HEK293 (cell line): ENCODE measurements around the gene KTN1.

ENCODE experiments used
- CTCF ChIA-PET: fragments of 350-600 bp; formaldehyde crosslinking; extraction: SDS; loops from one replicate; lab custom pipeline; 2021; ENCODE audit warnings: antibody characterized with exemption; lab: Yijun Ruan, JAX
- POLR2A ChIA-PET: fragments of 300-600 bp; formaldehyde crosslinking; extraction: SDS; loops from one replicate; lab custom pipeline; 2020; ENCODE audit warnings: antibody characterized with exemption, inconsistent platforms; lab: Yijun Ruan, JAX
- H3K27ac ChIP-seq: fragments of 200-500 bp; sonication (Bioruptor generic); 2 replicates; pipeline ENCODE4 v1.5.1; 2014; ENCODE audit warnings: low read depth, low read length, control low read depth, inconsistent platforms; ENCODE audit errors: extremely low read depth
- H3K36me3 ChIP-seq, 2 experiments: fragments of 200-500 bp in 1 of 2; sonication (Bioruptor generic) in 1 of 2; 1 replicate in 1 of 2; 2 replicates in 1 of 2; pipeline ENCODE4 v1.5.1; 2014 to 2017; ENCODE audit warnings: inconsistent platforms in 2 of 2, low read length in 2 of 2; ENCODE audit not compliant: control insufficient read depth in 2 of 2, insufficient read depth in 1 of 2
- H3K4me1 ChIP-seq: fragments of 200-500 bp; sonication (Bioruptor generic); 2 replicates; pipeline ENCODE4 v1.5.1; 2014; ENCODE audit warnings: mild to moderate bottlenecking, low read length, inconsistent platforms; ENCODE audit not compliant: control insufficient read depth, insufficient read depth
- H3K4me3 ChIP-seq: 2 replicates; pipeline ENCODE4 v1.5.1; 2011; ENCODE audit warnings: low read depth, mild to moderate bottlenecking, control low read depth, low read length, moderate library complexity
- H3K9me3 ChIP-seq: fragments of 200-500 bp; sonication (Bioruptor generic); 2 replicates; pipeline ENCODE4 v1.5.1; 2014; ENCODE audit warnings: low read depth, low read length, inconsistent platforms; ENCODE audit not compliant: control insufficient read depth, insufficient read depth
- HOXD13 ChIP-seq: sonication (generic); formaldehyde crosslinking; IDR thresholded peaks from 2 replicates; pipeline ENCODE4 v1.8.0; 2022; ENCODE audit warnings: missing genetic modification reagents, borderline replicate concordance
- OSR2 ChIP-seq: fragments of 450-650 bp; formaldehyde crosslinking; IDR thresholded peaks from 2 replicates; pipeline ENCODE4 v1.5.1; 2016; ENCODE audit warnings: missing biosample characterization, missing genetic modification characterization
- YY1 ChIP-seq: fragments of 450-650 bp; formaldehyde crosslinking; IDR thresholded peaks from 2 replicates; pipeline ENCODE4 v1.5.1; 2018; ENCODE audit warnings: missing biosample characterization, missing genetic modification characterization
- ZNF133 ChIP-seq: fragments of 450-650 bp; formaldehyde crosslinking; IDR thresholded peaks from 2 replicates; pipeline ENCODE4 v1.5.1; 2016; ENCODE audit warnings: missing biosample characterization, missing genetic modification characterization
- ZNF175 ChIP-seq: fragments of 450-650 bp; formaldehyde crosslinking; IDR thresholded peaks from 2 replicates; pipeline ENCODE4 v1.5.1; 2016; ENCODE audit warnings: missing biosample characterization, missing genetic modification characterization
- ZNF501 ChIP-seq: fragments of 450-650 bp; formaldehyde crosslinking; IDR thresholded peaks from 2 replicates; pipeline ENCODE4 v1.5.1; 2016; ENCODE audit warnings: missing biosample characterization, missing genetic modification characterization
- ZNF530 ChIP-seq: fragments of 450-650 bp; formaldehyde crosslinking; IDR thresholded peaks from 2 replicates; pipeline ENCODE4 v1.5.1; 2016; ENCODE audit warnings: low read depth, missing biosample characterization, missing genetic modification characterization
- ZNF571 ChIP-seq: fragments of 450-650 bp; formaldehyde crosslinking; IDR thresholded peaks from 2 replicates; pipeline ENCODE4 v1.5.0; 2017; ENCODE audit warnings: missing biosample characterization, missing genetic modification characterization
- ZNF747 ChIP-seq: fragments of 450-650 bp; formaldehyde crosslinking; IDR thresholded peaks from 2 replicates; pipeline ENCODE4 v1.5.1; 2016; ENCODE audit warnings: missing biosample characterization, missing genetic modification characterization
- TF ChIP-seq, protein P1 (sequence below): fragments of 450-650 bp; formaldehyde crosslinking; IDR thresholded peaks from 2 replicates; pipeline ENCODE4 v1.5.1; 2016; ENCODE audit warnings: missing biosample characterization, missing genetic modification characterization
- TF ChIP-seq, protein P2 (sequence below): fragments of 450-650 bp; formaldehyde crosslinking; IDR thresholded peaks from 2 replicates; pipeline ENCODE4 v1.5.1; 2016; ENCODE audit warnings: missing biosample characterization, missing genetic modification characterization
- TF ChIP-seq, protein P3 (sequence below): fragments of 450-650 bp; formaldehyde crosslinking; IDR thresholded peaks from 2 replicates; pipeline ENCODE4 v1.5.1; 2017; ENCODE audit warnings: missing biosample characterization, missing genetic modification characterization
- TF ChIP-seq, protein P4 (sequence below): fragments of 450-650 bp; formaldehyde crosslinking; IDR thresholded peaks from 2 replicates; pipeline ENCODE4 v1.5.1; 2016; ENCODE audit warnings: missing biosample characterization, missing genetic modification characterization
- TF ChIP-seq, protein P5 (sequence below): fragments of 450-650 bp; formaldehyde crosslinking; IDR thresholded peaks from 2 replicates; pipeline ENCODE4 v1.5.0; 2017; ENCODE audit warnings: missing biosample characterization, missing genetic modification characterization, borderline replicate concordance

Gene KTN1

DNA sequence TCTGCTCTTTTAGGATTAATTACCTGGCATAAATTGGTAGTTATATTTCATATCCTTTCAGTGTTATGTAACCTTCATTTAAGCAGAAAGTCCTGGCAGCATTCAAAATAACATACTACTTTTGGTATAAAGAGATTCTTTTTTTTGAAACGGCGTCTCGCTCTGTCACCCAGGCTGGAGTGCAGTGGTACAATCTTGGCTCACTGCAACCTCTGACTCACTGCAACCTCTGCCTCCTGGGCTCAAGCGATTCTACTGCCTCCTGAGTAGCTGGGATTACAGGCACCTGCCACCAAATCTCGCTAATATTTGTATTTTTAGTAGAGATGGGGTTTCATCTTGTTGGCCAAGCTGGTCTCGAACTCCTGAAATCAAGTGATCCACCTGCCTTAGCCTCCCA is 9.2 kb downstream of the KTN1 start:
- Histone ChIP-seq H3K9me3 (no peaks in the 10 kb centered on the region), H3K4me1 (peaks cover 61% of the 10 kb centered on the region), H3K36me3 (no peaks in the 10 kb centered on the region), H3K27ac (no peak overlapping the region), H3K4me3 (no peak overlapping the region)
- ChIA-PET POLR2A (no interaction called here), CTCF (interaction anchor here (1.1 kb wide), 2 partner anchors 9 to 143 kb away, joined by 3 to 4 read pairs; no protein-coding TSS in a partner anchor)
- TF ChIP-seq, protein P1, sequence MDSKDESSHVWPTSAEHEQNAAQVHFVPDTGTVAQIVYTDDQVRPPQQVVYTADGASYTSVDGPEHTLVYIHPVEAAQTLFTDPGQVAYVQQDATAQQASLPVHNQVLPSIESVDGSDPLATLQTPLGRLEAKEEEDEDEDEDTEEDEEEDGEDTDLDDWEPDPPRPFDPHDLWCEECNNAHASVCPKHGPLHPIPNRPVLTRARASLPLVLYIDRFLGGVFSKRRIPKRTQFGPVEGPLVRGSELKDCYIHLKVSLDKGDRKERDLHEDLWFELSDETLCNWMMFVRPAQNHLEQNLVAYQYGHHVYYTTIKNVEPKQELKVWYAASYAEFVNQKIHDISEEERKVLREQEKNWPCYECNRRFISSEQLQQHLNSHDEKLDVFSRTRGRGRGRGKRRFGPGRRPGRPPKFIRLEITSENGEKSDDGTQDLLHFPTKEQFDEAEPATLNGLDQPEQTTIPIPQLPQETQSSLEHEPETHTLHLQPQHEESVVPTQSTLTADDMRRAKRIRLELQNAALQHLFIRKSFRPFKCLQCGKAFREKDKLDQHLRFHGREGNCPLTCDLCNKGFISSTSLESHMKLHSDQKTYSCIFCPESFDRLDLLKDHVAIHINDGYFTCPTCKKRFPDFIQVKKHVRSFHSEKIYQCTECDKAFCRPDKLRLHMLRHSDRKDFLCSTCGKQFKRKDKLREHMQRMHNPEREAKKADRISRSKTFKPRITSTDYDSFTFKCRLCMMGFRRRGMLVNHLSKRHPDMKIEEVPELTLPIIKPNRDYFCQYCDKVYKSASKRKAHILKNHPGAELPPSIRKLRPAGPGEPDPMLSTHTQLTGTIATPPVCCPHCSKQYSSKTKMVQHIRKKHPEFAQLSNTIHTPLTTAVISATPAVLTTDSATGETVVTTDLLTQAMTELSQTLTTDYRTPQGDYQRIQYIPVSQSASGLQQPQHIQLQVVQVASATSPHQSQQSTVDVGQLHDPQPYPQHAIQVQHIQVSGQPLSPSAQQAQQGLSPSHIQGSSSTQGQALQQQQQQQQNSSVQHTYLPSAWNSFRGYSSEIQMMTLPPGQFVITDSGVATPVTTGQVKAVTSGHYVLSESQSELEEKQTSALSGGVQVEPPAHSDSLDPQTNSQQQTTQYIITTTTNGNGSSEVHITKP (tag by site-specific recombination), result peak; percentile 77
- TF ChIP-seq OSR2 (tag by site-specific recombination) (peak; percentile 56), ZNF501 (tag by site-specific recombination) (no peak)

DNA sequence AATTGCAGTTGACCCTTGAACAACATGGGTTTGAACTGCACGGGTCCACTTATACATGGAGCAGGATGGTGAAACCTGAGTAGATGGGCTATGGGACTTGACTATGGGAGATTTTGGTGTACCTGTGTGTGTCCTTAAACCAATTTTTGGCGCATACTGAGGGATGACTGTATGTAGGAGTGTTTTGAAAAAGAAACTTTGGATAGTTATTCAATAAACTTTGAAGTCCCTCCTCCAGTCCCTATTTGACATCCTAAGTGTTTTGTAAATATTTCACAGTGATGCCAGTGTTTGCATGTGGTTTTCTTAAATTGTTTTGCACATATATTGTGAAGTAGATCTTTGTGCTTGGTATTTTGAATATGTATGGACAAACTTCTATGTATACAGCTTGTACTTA is 12.4 kb downstream of the KTN1 start:
- TF ChIP-seq, protein P2, sequence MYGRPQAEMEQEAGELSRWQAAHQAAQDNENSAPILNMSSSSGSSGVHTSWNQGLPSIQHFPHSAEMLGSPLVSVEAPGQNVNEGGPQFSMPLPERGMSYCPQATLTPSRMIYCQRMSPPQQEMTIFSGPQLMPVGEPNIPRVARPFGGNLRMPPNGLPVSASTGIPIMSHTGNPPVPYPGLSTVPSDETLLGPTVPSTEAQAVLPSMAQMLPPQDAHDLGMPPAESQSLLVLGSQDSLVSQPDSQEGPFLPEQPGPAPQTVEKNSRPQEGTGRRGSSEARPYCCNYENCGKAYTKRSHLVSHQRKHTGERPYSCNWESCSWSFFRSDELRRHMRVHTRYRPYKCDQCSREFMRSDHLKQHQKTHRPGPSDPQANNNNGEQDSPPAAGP (tag by site-specific recombination), result no peak
- TF ChIP-seq ZNF133 (tag by site-specific recombination), result peak; percentile 88
- CTCF ChIA-PET, result no interaction called here
- POLR2A ChIA-PET, result no interaction called here
- peaks cover 38% of the 10 kb centered on the region for H3K4me1 ChIP-seq
- H3K36me3 ChIP-seq, result no peaks in the 10 kb centered on the region
- H3K27ac ChIP-seq, result no peak overlapping the region
- H3K9me3 ChIP-seq, result no peaks in the 10 kb centered on the region
- no peak overlapping the region for H3K4me3 ChIP-seq

DNA sequence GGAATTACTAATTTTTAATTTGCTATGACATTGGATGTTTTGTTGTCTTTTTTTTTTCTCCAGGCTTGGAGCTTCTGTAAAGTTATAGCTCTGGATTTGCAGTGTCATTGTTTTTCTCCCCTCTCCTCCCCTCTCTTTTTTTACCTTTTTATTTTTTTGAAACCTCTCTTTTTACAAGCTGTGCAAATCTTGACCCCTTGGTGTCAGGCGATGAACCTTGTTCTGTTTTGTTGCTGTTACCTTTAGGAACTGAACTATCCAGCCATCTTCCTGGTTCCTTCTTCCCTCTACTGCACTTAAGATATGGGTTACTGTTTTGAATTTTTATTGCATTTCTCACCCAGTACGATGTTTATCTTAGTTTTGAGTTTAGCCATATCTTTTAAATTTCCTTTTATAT is 13.7 kb downstream of the KTN1 start:
- no peaks in the 10 kb centered on the region for H3K36me3 ChIP-seq
- peaks cover 27% of the 10 kb centered on the region for H3K4me1 ChIP-seq
- TF ChIP-seq ZNF175 (no peak), ZNF501 (tag by site-specific recombination) (no peak), YY1 (no peak)
- TF ChIP-seq, protein P3, sequence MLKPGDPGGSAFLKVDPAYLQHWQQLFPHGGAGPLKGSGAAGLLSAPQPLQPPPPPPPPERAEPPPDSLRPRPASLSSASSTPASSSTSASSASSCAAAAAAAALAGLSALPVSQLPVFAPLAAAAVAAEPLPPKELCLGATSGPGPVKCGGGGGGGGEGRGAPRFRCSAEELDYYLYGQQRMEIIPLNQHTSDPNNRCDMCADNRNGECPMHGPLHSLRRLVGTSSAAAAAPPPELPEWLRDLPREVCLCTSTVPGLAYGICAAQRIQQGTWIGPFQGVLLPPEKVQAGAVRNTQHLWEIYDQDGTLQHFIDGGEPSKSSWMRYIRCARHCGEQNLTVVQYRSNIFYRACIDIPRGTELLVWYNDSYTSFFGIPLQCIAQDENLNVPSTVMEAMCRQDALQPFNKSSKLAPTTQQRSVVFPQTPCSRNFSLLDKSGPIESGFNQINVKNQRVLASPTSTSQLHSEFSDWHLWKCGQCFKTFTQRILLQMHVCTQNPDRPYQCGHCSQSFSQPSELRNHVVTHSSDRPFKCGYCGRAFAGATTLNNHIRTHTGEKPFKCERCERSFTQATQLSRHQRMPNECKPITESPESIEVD (tag by site-specific recombination), result peak; percentile 37; the same call in 1 of the 2 replicates
- ChIA-PET POLR2A (interaction anchor here (0.6 to 1.0 kb wide), 2 partner anchors 12 to 1198 kb away, joined by 3 to 4 read pairs; no protein-coding TSS in a partner anchor), CTCF (interaction anchor here (0.5 to 1.6 kb wide), 3 partner anchors 9 to 62 kb away, joined by 3 to 4 read pairs (median 3); no protein-coding TSS in a partner anchor)
- no peak overlapping the region for H3K4me3 ChIP-seq
- no peaks in the 10 kb centered on the region for H3K9me3 ChIP-seq
- no peak overlapping the region for H3K27ac ChIP-seq

DNA sequence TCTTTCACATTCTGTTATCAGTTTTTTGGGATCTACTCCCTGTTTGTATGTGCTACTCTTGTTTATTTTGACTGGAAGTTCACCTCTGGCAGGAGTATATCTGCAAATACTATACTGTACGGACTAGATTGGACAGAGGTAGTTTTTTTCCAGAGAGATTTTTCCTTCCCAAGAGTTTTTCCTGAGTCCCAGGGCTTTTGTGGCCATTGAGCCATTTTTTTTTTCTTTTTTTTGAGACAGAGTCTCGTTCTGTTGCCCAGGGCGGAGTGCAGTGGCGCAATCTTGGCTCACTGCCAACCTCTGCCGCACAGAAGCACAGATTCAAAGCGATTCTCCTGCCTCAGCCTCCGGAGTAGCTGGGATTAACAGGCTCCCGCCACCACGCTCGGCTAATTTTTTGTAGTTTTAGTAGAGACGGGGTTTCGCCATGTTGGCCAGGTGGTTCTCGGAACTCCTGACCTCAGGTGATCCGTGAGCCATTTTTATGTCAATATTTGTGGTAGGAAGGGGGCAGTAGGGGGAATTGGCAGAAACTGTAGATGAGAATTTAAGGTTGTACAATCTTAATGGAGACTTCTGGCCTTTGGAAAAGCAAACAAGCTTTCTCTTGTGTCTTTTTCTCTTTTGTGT is 19.4 kb downstream of the KTN1 start:
- Histone ChIP-seq H3K4me3 (no peak overlapping the region), H3K4me1 (peaks cover 26% of the 10 kb centered on the region), H3K36me3 (peaks cover 0 to 3% of the 10 kb centered on the region in 2 experiments; a peak in 1 of 3 replicates), H3K9me3 (no peaks in the 10 kb centered on the region), H3K27ac (peak overlapping the region; percentile 70)
- POLR2A ChIA-PET, result interaction anchor here (0.8 to 1.3 kb wide), 2 partner anchors 12 to 18 kb away, joined by 4 read pairs; no protein-coding TSS in a partner anchor
- CTCF ChIA-PET, result interaction anchor here (0.6 to 1.3 kb wide), 3 partner anchors 152 to 266 kb away, joined by 3 to 4 read pairs (median 3); no protein-coding TSS in a partner anchor
- no peak for TF ChIP-seq ZNF530 (tag by site-specific recombination)
- TF ChIP-seq ZNF571 (tag by site-specific recombination), result no peak
- TF ChIP-seq, protein P4, sequence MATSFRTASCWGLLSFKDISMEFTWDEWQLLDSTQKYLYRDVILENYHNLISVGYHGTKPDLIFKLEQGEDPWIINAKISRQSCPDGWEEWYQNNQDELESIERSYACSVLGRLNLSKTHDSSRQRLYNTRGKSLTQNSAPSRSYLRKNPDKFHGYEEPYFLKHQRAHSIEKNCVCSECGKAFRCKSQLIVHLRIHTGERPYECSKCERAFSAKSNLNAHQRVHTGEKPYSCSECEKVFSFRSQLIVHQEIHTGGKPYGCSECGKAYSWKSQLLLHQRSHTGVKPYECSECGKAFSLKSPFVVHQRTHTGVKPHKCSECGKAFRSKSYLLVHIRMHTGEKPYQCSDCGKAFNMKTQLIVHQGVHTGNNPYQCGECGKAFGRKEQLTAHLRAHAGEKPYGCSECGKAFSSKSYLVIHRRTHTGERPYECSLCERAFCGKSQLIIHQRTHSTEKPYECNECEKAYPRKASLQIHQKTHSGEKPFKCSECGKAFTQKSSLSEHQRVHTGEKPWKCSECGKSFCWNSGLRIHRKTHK (tag by site-specific recombination), result no peak
- TF ChIP-seq ZNF747, result no peak
- no peak for TF ChIP-seq HOXD13 (CRISPR knock-in tag)
- TF ChIP-seq, protein P5, sequence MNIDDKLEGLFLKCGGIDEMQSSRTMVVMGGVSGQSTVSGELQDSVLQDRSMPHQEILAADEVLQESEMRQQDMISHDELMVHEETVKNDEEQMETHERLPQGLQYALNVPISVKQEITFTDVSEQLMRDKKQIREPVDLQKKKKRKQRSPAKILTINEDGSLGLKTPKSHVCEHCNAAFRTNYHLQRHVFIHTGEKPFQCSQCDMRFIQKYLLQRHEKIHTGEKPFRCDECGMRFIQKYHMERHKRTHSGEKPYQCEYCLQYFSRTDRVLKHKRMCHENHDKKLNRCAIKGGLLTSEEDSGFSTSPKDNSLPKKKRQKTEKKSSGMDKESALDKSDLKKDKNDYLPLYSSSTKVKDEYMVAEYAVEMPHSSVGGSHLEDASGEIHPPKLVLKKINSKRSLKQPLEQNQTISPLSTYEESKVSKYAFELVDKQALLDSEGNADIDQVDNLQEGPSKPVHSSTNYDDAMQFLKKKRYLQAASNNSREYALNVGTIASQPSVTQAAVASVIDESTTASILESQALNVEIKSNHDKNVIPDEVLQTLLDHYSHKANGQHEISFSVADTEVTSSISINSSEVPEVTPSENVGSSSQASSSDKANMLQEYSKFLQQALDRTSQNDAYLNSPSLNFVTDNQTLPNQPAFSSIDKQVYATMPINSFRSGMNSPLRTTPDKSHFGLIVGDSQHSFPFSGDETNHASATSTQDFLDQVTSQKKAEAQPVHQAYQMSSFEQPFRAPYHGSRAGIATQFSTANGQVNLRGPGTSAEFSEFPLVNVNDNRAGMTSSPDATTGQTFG, result no peak
